ENCODE data around the gene RAB14.
A peak's percentile ranks its signal among the peaks of the same experiment; 100 is the strongest.

RAB14 gene

DNA sequence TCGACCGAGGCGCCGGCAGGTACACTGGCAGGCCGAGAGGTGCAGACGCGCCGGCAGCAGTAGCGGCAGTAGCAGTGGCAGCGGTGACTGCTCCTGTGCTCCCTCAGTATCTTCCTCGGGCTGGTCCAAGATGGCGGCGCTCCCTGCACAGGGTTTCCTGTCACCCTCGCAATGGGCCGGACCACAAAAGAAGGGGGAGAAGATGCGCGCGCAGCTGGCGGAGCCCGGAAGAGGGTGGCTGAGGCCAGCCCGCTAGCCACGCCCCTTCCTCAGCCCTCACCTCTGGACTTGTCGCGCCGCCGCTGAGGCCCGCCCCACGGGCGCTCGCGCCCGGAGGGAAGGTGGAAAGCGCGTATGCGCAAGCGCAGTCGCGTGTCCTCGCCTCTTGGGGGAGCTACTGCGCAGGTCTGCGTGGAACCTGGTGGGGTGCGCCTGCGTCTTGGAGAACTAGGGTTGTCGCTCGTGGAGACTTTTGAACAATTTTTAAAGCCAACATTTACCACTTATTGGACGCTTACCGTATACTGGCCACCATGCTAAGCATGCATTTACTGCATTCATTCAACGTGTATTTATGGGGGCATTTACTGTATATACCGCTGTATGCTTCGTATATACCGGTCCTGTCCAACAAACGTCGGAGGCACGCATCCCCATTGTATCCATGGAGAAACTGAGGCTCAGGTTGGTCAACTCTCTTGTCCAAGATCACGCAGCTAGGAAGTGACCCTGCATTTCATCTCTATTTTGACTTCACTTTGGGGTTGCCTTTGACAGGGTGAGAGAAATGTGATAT lies at the start of gene RAB14:
TSS of gene RAB14 (minus strand) at position 132 of the 796 bp plus-strand sequence. CDS start 8,457 bp downstream, outside the sequence.
- no peaks in the 10 kb centered on the region for H3K27me3 ChIP-seq (ENCODE audit: low read depth, low read length)
- peak within 1 kb of the TSS; percentile 81 for H3K27ac ChIP-seq (ENCODE audit: low read length)
- peak within 1 kb of the TSS; percentile 85 to 94 for H3K4me3 ChIP-seq (ENCODE audit: low read depth in 1 of 2, low read length in 2 of 2)
- peaks cover 18 to 43% of the 10 kb centered on the region in 2 donors for H3K4me1 ChIP-seq (ENCODE audit: control insufficient read depth in 1 of 2, insufficient read depth in 2 of 2, low read length in 2 of 2)
- H3K36me3 ChIP-seq (ENCODE audit: control insufficient read depth in 1 of 2, insufficient read depth in 2 of 2, low read length in 2 of 2): no peaks in the 10 kb centered on the region
- no peaks in the 10 kb centered on the region for H3K9me3 ChIP-seq (ENCODE audit: control insufficient read depth in 1 of 2, low read length in 2 of 2)

DNA sequence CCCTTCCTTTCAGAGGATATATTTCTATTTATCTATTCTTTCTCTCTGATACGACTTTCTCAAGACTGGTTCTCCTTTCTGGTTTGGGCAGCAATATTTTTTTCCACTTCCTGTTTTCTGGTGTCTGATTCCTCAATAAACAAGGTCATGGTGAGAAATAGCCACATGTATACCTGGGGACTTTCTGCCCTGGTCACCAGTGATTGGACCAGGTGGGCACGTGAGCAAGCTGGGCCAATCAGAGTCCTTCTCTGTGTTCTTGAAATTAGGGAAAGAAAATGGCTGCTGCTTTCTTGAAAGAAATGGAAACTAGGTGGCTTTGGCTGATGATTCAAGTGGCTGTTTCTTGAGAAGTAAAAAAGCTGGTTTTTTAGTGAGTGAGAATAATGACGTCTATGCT lies 47.9 kb upstream of the RAB14 start:
- Histone ChIP-seq H3K4me3 (ENCODE audit: low read depth in 1 of 2, low read length in 2 of 2) (no peak overlapping the region), H3K27ac (ENCODE audit: low read length) (no peak overlapping the region), H3K27me3 (ENCODE audit: low read depth, low read length) (no peaks in the 10 kb centered on the region)

DNA sequence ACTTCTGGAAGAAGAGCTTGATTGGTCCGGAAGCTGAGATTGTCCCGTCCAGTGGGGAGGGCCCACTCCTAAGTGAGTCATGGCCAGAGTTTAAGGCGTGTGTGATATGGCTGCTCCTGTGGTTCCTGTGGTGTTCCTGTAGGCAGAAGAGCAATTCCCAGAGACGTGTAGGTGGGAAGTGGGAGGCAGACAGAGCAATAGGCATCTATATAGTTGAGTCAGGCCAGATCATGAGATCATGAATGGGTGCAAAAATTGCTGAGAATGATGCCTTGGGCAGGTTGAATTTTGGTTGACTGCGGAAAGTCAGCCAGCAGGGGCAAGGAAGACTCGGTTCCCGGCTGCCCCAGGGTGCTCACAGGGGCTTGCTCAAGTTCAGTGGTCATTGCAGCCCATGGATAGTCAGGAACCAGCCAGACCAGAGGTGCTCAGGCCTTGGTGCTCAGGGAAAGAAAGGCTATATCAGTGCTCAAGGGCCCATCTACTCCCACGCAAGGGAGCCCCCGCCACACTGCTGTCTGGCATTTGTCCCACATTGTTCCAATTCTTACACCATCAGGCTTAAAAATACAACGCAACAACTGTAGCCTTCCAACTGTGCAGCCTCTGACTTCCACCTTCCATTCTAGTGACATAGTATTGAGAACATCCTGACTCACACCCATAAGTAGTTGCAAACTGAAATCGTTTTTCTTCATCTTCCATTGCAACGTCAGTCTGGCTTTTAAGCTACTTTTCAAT lies 45.3 kb upstream of the RAB14 start:
- Histone ChIP-seq H3K36me3 (ENCODE audit: control insufficient read depth in 1 of 2, insufficient read depth in 2 of 2, low read length in 2 of 2) (no peaks in the 10 kb centered on the region), H3K4me1 (ENCODE audit: control insufficient read depth in 1 of 2, insufficient read depth in 2 of 2, low read length in 2 of 2) (peaks cover 0 to 4% of the 10 kb centered on the region in 2 donors), H3K9me3 (ENCODE audit: control insufficient read depth in 1 of 2, low read length in 2 of 2) (peaks cover 0 to 3% of the 10 kb centered on the region in 2 donors), H3K27ac (ENCODE audit: low read length) (no peak overlapping the region), H3K27me3 (ENCODE audit: low read depth, low read length) (no peaks in the 10 kb centered on the region), H3K4me3 (ENCODE audit: low read depth in 1 of 2, low read length in 2 of 2) (no peak overlapping the region)

More for the DNA sequence above, 47.9 kb upstream of the RAB14 start:
- Histone ChIP-seq H3K9me3 (ENCODE audit: control insufficient read depth in 1 of 2, low read length in 2 of 2) (no peaks in the 10 kb centered on the region), H3K4me1 (ENCODE audit: control insufficient read depth in 1 of 2, insufficient read depth in 2 of 2, low read length in 2 of 2) (no peaks in the 10 kb centered on the region), H3K36me3 (ENCODE audit: control insufficient read depth in 1 of 2, insufficient read depth in 2 of 2, low read length in 2 of 2) (no peaks in the 10 kb centered on the region)

DNA sequence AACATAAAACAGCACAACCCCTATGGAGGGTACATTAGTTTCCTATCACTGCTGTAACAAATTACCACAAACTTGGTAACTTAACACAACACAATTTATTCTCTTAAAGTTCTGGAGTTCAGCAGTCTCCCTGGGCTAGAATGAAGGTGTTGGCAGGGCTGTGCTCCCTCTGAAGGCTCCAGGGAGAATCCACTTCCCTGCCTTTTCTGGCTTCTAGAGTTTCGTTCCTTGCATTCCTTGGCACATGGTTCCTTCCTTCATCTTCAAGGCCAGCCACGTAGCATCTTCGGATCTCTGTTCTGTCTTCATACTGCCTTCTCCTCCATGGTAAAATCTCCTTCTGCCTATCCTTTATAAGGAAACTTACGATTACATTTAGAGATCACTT lies 41.3 kb upstream of the RAB14 start:
- H3K27ac ChIP-seq (ENCODE audit: low read length): peak overlapping the region; percentile 35
- peaks cover 0 to 3% of the 10 kb centered on the region in 2 donors for H3K9me3 ChIP-seq (ENCODE audit: control insufficient read depth in 1 of 2, low read length in 2 of 2)
- H3K36me3 ChIP-seq (ENCODE audit: control insufficient read depth in 1 of 2, insufficient read depth in 2 of 2, low read length in 2 of 2): no peaks in the 10 kb centered on the region
- H3K4me1 ChIP-seq (ENCODE audit: control insufficient read depth in 1 of 2, insufficient read depth in 2 of 2, low read length in 2 of 2): peaks cover 0 to 4% of the 10 kb centered on the region in 2 donors
- no peak overlapping the region for H3K4me3 ChIP-seq (ENCODE audit: low read depth in 1 of 2, low read length in 2 of 2)
- no peaks in the 10 kb centered on the region for H3K27me3 ChIP-seq (ENCODE audit: low read depth, low read length)

DNA sequence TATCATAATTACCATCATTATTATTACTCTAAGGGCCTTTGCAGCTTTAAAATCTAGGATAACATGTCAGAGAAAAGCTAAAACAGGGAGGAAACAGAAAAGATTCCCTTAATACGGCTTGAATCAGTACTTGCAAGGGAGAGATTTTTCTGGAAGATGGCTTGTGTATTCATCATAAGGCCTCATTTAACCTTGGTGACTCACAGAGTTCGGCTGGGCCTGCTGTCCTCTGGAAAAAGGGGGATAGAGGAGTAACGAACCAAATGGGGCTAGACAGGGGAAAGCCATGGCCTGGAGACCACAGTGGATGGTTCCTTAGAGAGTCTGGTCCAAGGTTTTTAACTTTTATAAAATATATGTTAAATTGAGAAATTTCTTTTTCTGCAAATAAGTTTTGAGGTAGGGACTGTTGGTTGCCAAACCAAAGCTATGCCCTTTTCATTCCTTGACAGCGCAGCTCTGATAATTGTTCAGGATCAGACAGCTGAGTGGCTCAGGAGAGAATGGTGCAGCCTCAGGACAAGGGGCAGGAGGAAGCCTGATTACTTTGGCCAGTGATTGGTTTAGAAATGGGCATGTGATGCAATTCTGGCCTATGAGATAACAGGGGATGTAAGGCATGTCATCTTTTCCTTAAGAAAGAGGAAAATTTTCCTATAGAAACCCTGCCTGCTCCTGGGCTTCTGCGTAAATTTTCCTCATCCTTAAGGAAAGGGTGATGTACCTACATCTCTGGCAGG lies 40.7 kb upstream of the RAB14 start:
- no peak overlapping the region for H3K4me3 ChIP-seq (ENCODE audit: low read depth in 1 of 2, low read length in 2 of 2)
- H3K9me3 ChIP-seq (ENCODE audit: control insufficient read depth in 1 of 2, low read length in 2 of 2): peaks cover 0 to 3% of the 10 kb centered on the region in 2 donors
- H3K27me3 ChIP-seq (ENCODE audit: low read depth, low read length): no peaks in the 10 kb centered on the region
- H3K36me3 ChIP-seq (ENCODE audit: control insufficient read depth in 1 of 2, insufficient read depth in 2 of 2, low read length in 2 of 2): no peaks in the 10 kb centered on the region
- peaks cover 0 to 4% of the 10 kb centered on the region in 2 donors for H3K4me1 ChIP-seq (ENCODE audit: control insufficient read depth in 1 of 2, insufficient read depth in 2 of 2, low read length in 2 of 2)
- H3K27ac ChIP-seq (ENCODE audit: low read length): peak overlapping the region; percentile 35

DNA sequence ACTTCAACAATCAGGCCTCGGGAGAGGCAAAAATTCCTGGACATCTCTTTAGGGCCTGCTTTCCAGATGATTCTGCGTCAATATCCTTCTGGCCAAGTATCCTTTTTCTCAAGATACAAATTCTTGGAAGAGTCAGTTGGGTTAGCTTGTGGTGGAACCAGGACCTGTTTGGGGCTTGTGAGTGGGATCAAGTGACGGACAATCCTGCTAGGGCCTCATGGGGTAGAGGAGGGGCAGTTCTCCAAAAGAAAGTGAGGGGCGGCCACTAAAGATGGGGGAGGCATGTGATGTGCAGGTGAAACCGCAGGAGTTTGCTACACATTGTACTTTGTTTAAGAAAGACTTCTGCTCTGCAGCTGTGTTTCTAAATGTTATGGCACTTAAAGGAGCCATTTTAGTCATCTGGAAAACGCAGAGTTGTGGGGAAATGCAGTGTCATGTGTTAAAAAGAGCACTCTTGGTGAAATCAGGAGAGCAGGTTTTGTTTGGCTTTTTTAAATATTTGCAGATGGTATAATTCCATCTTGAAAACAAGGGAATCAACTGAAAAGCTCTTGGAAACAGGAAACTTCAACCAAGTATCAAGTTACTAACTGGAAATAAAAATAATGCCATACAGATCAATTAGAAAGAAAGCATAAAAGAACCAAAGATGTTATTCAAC lies 38.9 kb upstream of the RAB14 start:
- H3K36me3 ChIP-seq (ENCODE audit: control insufficient read depth in 1 of 2, insufficient read depth in 2 of 2, low read length in 2 of 2): no peaks in the 10 kb centered on the region
- no peaks in the 10 kb centered on the region for H3K27me3 ChIP-seq (ENCODE audit: low read depth, low read length)
- H3K4me3 ChIP-seq (ENCODE audit: low read depth in 1 of 2, low read length in 2 of 2): no peak overlapping the region
- H3K27ac ChIP-seq (ENCODE audit: low read length): no peak overlapping the region
- H3K9me3 ChIP-seq (ENCODE audit: control insufficient read depth in 1 of 2, low read length in 2 of 2): peaks cover 0 to 3% of the 10 kb centered on the region in 2 donors
- peaks cover 0 to 4% of the 10 kb centered on the region in 2 donors for H3K4me1 ChIP-seq (ENCODE audit: control insufficient read depth in 1 of 2, insufficient read depth in 2 of 2, low read length in 2 of 2)

DNA sequence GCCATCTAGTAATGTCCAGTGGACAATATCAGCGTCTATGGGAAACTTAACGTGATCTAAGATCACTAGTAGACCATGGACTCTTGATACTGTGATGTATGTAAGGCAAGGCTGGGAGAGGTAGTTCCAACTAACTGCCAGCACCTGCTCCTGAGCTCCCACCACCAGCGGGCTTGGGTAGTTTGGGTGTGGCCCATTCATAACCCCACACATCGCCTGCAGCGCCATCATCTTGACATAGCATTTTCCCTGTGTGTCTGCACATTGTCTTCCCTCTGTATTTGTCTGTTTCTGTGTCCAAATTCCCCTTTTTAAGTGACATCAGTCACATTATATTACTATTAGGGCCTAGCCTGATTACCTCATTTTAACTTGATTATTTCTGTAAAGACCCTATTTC lies 38.2 kb upstream of the RAB14 start:
- Histone ChIP-seq H3K4me3 (ENCODE audit: low read depth in 1 of 2, low read length in 2 of 2) (no peak overlapping the region), H3K27me3 (ENCODE audit: low read depth, low read length) (no peaks in the 10 kb centered on the region), H3K27ac (ENCODE audit: low read length) (no peak overlapping the region), H3K36me3 (ENCODE audit: control insufficient read depth in 1 of 2, insufficient read depth in 2 of 2, low read length in 2 of 2) (no peaks in the 10 kb centered on the region), H3K4me1 (ENCODE audit: control insufficient read depth in 1 of 2, insufficient read depth in 2 of 2, low read length in 2 of 2) (peaks cover 0 to 4% of the 10 kb centered on the region in 2 donors), H3K9me3 (ENCODE audit: control insufficient read depth in 1 of 2, low read length in 2 of 2) (peaks cover 0 to 3% of the 10 kb centered on the region in 2 donors)

DNA sequence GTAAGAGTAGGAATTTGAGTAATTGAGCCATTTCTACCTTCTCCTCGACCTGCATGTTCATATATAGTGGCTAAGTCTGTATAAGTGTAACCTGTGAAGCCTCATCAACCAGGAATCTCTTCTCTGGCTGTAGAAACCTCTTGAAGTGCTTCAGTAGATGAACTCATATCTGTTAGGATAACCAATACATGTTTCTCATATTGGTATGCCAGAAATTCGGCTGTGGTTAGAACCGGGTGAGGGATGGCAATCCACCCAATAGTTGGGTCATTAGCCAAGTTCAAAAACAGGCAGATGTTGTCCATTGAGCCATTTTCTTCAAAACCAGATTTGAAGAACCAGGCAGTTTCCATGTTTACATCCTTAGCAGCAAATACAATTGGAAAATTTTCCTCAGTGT lies 37.4 kb upstream of the RAB14 start:
- H3K9me3 ChIP-seq (ENCODE audit: control insufficient read depth in 1 of 2, low read length in 2 of 2): no peaks in the 10 kb centered on the region
- H3K27ac ChIP-seq (ENCODE audit: low read length): no peak overlapping the region
- peaks cover 0 to 4% of the 10 kb centered on the region in 2 donors for H3K4me1 ChIP-seq (ENCODE audit: control insufficient read depth in 1 of 2, insufficient read depth in 2 of 2, low read length in 2 of 2)
- H3K36me3 ChIP-seq (ENCODE audit: control insufficient read depth in 1 of 2, insufficient read depth in 2 of 2, low read length in 2 of 2): no peaks in the 10 kb centered on the region
- H3K27me3 ChIP-seq (ENCODE audit: low read depth, low read length): no peaks in the 10 kb centered on the region
- no peak overlapping the region for H3K4me3 ChIP-seq (ENCODE audit: low read depth in 1 of 2, low read length in 2 of 2)

DNA sequence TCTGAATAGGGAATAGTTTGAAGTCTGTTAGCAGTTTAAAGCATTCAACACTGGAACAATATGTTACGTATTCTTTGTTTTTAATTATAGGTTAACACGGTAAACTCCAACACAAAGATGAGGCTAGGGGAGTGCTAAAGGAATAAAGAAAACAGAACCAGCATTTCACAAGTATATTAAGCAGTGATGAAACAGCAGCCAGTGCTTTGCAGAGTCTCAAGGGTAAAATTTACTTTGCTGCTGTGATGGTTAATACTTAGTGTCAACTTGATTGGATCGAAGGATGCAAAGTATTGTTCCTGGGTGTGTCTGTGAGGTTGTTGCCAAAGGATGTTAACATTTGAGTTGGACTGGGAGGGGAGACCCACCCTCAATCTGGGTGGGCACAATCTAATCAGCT lies 36.2 kb upstream of the RAB14 start:
- H3K4me3 ChIP-seq (ENCODE audit: low read depth in 1 of 2, low read length in 2 of 2): no peak overlapping the region
- no peaks in the 10 kb centered on the region for H3K36me3 ChIP-seq (ENCODE audit: control insufficient read depth in 1 of 2, insufficient read depth in 2 of 2, low read length in 2 of 2)
- peaks cover 0 to 4% of the 10 kb centered on the region in 2 donors for H3K4me1 ChIP-seq (ENCODE audit: control insufficient read depth in 1 of 2, insufficient read depth in 2 of 2, low read length in 2 of 2)
- H3K9me3 ChIP-seq (ENCODE audit: control insufficient read depth in 1 of 2, low read length in 2 of 2): no peaks in the 10 kb centered on the region
- H3K27me3 ChIP-seq (ENCODE audit: low read depth, low read length): no peaks in the 10 kb centered on the region
- no peak overlapping the region for H3K27ac ChIP-seq (ENCODE audit: low read length)

DNA sequence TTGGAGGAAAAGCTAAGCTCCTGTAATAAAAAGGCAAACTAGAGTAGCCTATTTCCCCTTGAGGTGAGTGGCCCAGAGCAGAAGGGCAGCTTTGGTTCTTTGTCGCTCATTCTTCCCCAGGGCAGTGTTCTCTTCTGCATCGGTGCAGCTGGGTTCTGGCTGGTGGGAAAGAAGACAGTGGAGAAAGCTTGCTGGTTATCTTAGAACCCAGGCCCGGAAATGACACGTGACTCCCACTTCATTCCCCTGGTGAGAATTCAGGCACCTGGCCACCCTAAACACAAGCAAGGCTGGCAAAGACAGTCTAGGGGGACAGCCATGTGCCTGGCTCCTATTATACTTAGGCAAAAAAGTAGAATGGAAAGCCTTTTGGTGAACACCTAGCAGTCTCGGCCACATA lies 33.8 kb upstream of the RAB14 start:
- Histone ChIP-seq H3K4me3 (ENCODE audit: low read depth in 1 of 2, low read length in 2 of 2) (no peak overlapping the region), H3K27ac (ENCODE audit: low read length) (no peak overlapping the region), H3K27me3 (ENCODE audit: low read depth, low read length) (no peaks in the 10 kb centered on the region), H3K4me1 (ENCODE audit: control insufficient read depth in 1 of 2, insufficient read depth in 2 of 2, low read length in 2 of 2) (no peaks in the 10 kb centered on the region), H3K36me3 (ENCODE audit: control insufficient read depth in 1 of 2, insufficient read depth in 2 of 2, low read length in 2 of 2) (no peaks in the 10 kb centered on the region), H3K9me3 (ENCODE audit: control insufficient read depth in 1 of 2, low read length in 2 of 2) (no peaks in the 10 kb centered on the region)

DNA sequence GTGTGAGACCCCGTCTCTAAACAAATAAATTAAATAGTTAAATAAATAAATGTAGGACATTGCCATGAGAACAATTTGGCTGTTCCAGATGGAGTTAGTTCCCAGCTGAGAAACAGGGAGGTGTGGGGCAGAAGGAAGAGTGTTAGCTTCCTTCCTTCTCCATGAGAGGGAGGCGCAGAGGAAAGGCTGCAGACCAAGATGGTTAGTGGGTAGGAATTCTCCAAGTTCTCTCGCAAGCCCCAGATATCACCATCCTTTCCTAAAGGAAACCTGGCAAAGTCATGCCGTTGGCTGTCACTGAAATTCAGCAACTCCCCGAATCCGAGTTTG lies 33.1 kb upstream of the RAB14 start:
- Histone ChIP-seq H3K36me3 (ENCODE audit: control insufficient read depth in 1 of 2, insufficient read depth in 2 of 2, low read length in 2 of 2) (no peaks in the 10 kb centered on the region), H3K4me1 (ENCODE audit: control insufficient read depth in 1 of 2, insufficient read depth in 2 of 2, low read length in 2 of 2) (no peaks in the 10 kb centered on the region), H3K27me3 (ENCODE audit: low read depth, low read length) (no peaks in the 10 kb centered on the region), H3K27ac (ENCODE audit: low read length) (no peak overlapping the region), H3K4me3 (ENCODE audit: low read depth in 1 of 2, low read length in 2 of 2) (no peak overlapping the region), H3K9me3 (ENCODE audit: control insufficient read depth in 1 of 2, low read length in 2 of 2) (no peaks in the 10 kb centered on the region)
